Fibroblast of the aortic adventitia (primary cell): ENCODE results near the gene KATNAL1. TPM values are rescaled to one million over a fixed set of nuclear protein-coding genes. Genes with fewer than 3 reads are reported as not detected.

Experiments used
- DNase-seq: peaks from one replicate; pipeline ENCODE4 v3.0.0-alpha.2; 2010; ENCODE audit warnings: low read depth
- H3K4me3 ChIP-seq: 2 replicates; pipeline ENCODE4 v1.5.1; 2011; ENCODE audit warnings: low read depth, mild to moderate bottlenecking, control low read depth, low read length, moderate library complexity
- CTCF ChIP-seq: IDR thresholded peaks from 2 replicates; pipeline ENCODE4 v1.5.1; 2011; ENCODE audit warnings: mild to moderate bottlenecking, low read length, control low read depth, inconsistent platforms; ENCODE audit not compliant: insufficient read depth
- total RNA-seq: library from RNA; depleted of rRNA; stranded (reverse); fragments of >200 nt; gene quantifications from 2 replicates; pipeline ENCODE4 v1.2.3, GENCODE V29; 2012; ENCODE audit warnings: low replicate concordance

KATNAL1 gene
- total RNA-seq, 1 donor, result 38.7 TPM

- peak; percentile 38 for DNase-seq
- H3K4me3 ChIP-seq, result no peak overlapping the region
- no peak for TF ChIP-seq CTCF
These were observed 72.7 kb downstream of the KATNAL1 start for GRCh38 chr13:30234619-30235162.

GRCh38 chr13:30224732-30225131 lies 82.6 kb downstream of the KATNAL1 start:
- H3K4me3 ChIP-seq, result no peak overlapping the region
- peak; percentile 47 for DNase-seq
- TF ChIP-seq CTCF, result no peak

GRCh38 chr13:30222254-30222653 lies 85.1 kb downstream of the KATNAL1 start:
- no peak overlapping the region for H3K4me3 ChIP-seq
- no peak for DNase-seq
- TF ChIP-seq CTCF, result no peak

DNA sequence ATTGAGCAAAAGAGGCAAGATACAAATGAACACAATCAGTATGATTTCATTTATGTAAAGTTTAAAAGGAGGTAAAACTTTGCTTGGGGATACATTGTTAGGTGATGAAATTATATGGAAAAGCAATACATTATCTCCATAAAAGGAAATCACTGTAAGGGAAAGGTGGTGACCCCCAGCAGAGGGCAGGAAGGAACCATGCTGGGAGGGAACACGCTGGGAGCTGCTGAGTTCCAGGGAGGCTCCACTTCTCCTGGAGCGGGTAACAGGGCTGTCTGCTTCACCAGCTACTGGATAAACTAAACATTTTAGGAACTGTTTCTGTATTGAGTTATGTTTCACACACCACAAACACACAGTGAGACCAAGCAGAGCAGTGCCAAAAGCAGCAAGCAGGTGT lies 91.2 kb downstream of the KATNAL1 start:
- no peak for DNase-seq
- no peak for TF ChIP-seq CTCF
- H3K4me3 ChIP-seq, result no peak overlapping the region

GRCh38 chr13:30212256-30212655 lies 95.1 kb downstream of the KATNAL1 start:
- no peak for DNase-seq
- TF ChIP-seq CTCF, result no peak
- no peak overlapping the region for H3K4me3 ChIP-seq

GRCh38 chr13:30211745-30212144 lies 95.6 kb downstream of the KATNAL1 start:
- DNase-seq, result no peak
- H3K4me3 ChIP-seq, result no peak overlapping the region
- TF ChIP-seq CTCF, result no peak

- TF ChIP-seq CTCF, result no peak
- no peak for DNase-seq
- no peak overlapping the region for H3K4me3 ChIP-seq
These were observed 102.8 kb downstream of the KATNAL1 start for GRCh38 chr13:30204564-30204963.
